HG02884 (cell line): ENCODE data around the gene TSC22D4.
"Not testable (repeated sequence)": the region's sequence is repeated elsewhere in the genome, so short reads cannot be mapped to it uniquely, and the experiment has no call there.

Experiments
- ATAC-seq: cut with Tn5 transposase; IDR thresholded peaks from one replicate; pipeline ENCODE4 v1.9.1; 2021; ENCODE audit warnings: mild to moderate bottlenecking, moderate library complexity; ENCODE audit not compliant: unreplicated experiment

Gene TSC22D4

GRCh38 chr7:100476101-100476780 is 2.8 kb downstream of the TSC22D4 start:
- ATAC-seq, result no peak

GRCh38 chr7:100475549-100475948 is 3.5 kb downstream of the TSC22D4 start:
- ATAC-seq, result no peak

DNA sequence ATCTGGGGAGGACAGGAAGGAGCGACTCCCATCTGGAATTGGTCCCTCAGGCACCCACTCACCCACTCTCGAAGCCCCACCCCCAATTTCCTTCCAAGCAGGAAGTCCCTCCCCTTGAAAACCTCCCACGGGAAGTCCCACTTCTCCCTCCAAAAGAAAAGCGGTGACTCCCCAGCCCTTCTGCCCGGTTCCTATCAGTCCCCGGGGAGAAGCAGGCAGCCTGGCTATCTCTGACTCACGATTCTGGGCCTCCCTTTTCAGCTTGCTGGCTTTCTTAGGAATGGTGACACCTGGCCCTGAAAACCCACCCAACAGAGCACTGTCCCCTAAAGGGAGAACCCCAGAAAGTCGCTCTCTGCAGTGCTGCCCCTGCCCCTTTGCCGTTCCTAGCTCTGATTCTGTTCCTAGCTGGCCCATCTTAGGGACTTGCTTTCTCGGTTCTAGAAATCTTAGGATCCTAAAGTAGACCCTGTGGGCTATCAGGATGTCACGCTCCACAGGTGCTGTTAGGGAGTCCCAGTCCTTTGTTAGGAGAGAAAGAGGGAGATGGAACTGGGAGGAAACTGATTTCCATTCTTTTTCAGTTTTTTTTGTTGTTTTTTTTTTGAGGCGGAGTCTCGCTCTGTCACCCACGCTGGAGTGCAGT is 6.0 kb downstream of the TSC22D4 start:
- no peak for ATAC-seq

DNA sequence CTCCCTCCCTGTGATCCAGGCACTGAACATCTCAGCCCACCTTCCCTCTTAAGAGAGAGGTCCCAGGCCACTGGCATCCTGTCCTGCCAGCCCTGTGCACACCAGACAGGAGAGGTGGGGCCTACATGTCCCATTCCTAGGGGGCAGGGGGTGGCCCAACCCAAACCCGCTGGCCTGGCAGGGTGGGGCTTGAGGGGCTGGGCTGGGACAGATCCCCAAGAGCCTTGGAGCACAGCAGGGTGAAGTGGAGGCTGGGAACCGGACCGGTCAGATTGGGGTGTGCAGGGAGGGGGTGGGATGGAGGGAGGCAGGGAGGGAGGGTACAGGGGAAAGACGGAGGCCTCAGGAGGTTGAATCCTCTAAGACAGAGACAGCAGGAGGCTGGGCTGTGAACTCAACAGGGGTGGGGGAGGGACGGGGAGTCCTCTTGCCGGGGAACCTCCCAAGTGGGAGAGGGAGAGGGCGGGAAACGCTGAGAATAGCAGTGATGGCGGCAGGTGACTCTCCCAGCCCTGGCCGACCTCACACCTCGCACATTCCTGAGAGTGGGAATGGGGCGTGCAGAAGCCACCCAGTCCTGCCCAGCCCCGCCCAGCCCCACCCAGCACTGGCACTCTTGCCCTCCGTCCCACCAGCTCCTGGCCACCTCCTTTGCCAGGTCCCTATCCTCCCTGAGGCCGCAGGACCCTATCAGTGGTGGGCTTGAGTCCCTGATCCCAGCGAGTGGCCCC is 6.7 kb downstream of the TSC22D4 start:
- ATAC-seq, result no peak

DNA sequence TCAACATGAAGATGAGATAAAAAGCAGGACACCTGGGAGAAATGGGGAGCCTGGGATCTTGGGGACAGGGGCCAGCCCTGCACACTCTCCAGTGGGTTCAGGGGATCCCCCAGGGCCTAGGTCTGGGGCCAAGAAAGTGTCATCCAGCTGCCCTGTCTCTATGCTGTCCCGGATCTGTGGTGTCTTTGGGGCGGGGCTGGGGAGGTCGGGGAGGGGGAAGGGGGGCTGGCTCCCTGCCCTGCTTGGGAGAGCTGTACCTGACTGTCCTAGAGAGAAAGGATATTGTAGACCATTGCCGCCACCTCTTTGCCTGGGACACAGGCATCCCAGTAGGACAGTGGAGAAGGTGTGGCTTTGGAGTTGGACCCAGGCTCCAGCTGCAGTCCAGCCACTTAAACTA is 8.0 kb downstream of the TSC22D4 start:
- no peak for ATAC-seq

DNA sequence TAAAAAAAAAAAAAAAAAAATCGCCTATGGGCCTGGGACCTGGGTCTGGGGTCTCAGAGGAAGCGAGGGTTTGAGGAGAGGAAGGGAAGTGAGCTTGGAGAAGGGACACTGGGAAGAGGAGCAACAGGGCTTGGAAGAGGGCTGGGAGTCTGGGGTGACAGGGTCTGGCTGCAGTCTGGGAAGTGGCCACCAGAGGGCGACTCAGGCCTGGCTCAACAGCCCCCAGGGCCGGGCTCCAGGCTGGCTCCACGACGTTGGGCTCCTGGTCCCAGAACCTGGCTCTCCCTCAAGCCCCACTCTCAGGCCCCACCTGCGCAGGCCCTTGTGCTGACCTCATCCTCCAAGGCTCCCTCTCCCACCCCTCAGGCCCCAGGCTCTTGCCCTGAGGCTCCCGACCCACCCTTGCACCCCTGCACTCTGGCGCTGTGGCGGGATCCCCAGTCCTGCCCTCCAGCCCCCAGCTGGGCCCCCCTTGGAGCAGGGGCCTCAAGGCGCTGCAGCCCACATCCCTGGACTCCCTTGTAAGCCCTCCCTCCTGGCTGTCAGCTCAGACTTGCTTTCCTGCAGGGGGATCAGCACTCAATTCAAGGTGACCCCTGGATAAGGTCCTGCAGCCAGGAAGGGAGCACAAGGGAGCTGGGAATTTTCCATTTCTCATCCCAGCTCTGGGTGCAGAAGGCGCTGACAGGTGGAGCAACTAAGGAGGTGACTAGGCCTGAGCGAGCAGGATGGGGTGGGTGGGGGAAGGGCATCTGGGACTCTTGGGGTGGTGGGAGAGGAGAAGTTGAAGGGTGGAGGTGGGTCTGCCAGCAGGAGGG is 9.6 kb downstream of the TSC22D4 start:
- no peak for ATAC-seq

DNA sequence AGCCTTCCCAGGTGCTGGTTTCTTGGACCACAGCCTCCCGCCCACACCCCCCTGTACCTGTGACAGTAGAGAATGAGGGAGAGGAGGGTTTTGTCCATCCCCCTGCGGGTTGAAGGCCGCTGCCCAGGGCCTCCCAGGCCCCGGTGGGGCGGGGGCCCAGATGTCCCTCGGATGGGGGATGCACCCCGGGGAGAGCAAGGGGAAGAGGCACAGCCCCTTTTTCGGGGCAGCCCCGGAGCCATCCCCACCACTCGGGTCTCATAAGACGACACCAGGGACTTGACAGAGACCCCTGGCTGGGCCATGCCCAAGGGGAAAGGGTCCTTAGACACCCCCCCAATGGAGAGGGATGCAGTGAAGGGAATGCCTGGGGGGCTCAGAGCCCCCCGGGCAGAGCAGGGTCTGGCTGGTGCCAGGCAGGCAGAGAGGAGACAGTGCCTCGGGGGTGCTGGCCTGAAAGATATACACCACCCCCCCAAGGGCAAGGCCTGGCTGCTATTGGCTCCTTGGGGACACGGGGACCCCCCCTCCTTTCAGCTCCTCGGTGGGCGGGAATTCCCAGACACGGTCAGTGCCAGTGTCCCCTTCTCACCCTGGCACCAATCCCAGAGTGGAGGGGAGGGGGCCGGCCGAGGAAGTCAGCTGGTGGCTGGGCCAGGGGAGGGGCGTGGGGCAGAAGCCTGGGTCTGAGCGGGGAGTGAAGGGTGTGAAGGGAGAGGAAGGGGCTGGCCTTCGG is 11.2 kb downstream of the TSC22D4 start:
- no peak for ATAC-seq

DNA sequence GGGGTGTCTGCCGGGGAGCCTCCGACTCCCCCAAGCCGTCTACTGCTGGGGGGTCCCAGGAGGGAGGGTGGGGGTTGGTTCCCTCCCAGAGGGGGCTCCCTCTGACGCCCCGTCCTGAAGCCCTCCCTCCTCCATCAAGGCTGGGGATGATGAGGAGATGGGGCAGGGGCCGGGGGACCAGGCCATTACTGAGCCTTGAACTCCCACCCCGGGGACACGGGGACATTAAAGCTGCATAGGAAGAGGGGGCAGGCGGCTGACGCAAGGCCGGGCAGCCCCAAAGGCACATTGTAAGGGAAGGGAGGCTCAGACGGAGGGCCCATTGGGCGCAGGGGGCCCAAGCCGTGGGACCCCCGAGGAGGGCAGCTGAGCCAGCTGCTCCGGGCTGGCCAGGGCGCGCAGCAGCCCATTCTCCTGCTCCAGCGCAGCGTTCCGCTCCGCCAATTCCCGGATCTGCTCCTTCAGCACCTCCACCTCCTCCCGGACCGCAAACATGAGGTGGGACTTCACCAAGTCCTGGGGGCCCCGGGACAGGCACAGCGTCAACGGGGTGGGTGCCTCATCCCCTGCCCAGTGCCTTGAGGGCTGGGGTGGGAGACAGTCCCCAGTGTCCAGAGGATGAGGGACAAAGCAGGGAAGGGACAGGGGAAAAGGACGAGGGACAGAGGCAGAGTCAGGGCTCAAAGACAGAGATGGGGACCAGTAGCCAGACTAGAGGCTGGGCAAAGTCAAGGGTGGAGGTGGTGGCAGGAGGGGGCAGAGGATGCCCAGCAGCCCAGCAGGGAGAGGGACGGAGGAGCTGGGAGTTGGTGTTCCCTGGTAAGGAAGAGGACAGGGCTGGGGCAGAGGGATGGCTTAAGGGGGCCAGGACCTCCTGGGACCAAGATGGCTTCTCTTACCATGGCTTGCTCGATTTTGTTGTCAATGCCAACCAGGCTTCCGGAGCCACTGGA is 12.1 kb downstream of the TSC22D4 start:
- ATAC-seq, result no peak

GRCh38 chr7:100465702-100466311 is 13.2 kb downstream of the TSC22D4 start:
- ATAC-seq, result no peak

DNA sequence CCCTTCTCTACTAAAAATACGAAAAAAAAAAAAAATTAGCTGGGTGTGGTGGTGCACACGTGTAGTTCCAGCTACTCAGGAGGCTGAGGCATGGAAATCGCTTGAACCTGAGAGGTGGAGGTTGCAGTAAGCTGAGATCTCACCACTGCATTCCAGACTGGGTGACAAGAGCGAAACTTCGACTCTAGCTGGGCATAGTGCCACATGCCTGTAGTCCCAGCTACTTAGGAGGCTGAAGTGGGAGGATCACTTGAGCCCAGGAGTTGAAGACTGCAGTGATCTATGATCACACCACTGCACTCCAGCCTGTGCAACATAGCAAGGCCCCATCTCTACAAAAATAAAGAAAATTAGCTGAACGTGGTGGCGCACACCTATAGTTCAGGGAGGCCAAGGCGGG is 13.7 kb downstream of the TSC22D4 start:
- no peak for ATAC-seq

DNA sequence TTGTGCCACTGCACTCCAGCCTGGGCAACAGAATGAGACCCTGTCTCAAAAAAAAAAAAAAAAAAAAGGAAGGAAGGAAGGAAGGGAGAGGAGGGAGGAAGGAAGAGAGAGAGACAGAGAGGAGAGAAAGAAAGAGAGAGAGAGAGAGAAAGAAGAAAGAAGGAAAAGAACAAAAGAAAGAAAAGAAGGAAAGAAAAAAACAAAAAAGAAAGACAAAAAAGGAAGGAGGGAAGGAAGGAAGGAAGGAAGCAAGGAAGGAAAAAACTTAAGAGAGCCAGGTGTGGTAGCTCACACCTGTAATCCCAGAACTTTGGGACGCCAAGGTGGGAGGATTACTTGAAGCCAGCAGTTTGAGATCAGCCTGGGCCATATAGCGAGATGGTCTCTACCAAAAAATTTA is 14.2 kb downstream of the TSC22D4 start:
- no peak for ATAC-seq

DNA sequence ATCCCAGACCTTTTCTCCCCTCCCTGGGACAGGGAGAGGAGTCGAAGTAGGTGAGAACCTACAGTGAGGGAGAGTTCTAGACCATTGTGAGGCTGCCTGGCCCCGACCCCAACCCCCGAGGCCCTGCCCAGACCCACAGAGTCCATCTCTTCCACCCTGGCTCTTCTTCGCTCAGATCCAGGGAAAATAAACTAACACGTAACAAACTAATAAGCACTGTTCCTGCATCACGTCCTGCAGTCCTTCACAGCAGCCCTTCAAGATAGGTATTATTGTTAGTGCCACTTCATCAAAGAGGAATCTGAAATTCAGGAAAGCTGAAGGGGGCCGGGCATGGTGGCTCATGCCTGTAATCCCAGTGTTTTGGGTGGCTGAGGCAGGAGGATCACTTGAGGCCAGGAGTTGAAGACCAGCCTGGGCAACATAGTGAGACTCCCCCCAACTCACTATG is 14.8 kb downstream of the TSC22D4 start, which contains the start of gene SPACDR:
TSS of gene SPACDR (minus strand) at position 51 of the 451 bp plus-strand sequence. CDS start 235 bp downstream, outside the sequence.
- no peak for ATAC-seq

DNA sequence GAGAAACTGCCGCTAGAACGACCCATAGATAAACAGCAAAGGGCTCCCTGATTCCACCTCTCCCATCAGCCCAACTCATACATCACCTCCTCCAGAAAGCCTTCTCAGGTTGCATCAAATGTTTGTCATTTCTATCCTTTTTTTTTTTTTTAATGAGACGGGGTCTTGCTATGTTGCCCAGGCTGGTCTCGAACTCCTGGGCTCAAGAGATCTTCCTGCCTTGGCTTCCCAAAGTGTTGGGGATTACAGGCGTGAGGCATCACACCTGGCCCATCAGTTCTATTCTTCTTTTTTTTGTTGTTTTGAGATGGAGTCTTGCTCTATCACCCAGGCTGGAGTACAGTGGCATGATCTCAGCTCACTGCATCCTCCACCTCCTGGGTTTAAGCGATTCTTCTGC is 22.0 kb downstream of the TSC22D4 start:
- ATAC-seq, result no peak

DNA sequence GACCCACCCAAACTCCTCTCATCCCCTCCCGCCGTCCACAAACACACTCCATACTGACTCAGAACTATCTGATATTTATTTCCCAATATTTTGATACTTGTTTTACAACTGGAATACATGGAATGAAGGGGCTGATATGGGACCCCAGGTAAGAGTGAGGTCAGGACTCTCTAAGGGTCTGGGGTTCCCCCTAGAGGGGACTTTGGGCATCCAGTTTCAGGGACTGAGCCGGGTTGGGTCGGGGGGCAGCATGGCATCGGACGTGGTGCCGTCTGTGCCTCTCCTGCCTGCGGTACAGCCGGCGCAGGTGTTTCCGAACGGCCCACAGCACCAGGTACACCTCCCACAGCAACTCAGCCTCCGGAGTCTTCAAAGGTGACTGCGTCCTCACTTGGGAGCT is 22.5 kb downstream of the TSC22D4 start:
- no peak for ATAC-seq

- ATAC-seq, result no peak
Observed at GRCh38 chr7:100455206-100455605, 23.8 kb downstream of the TSC22D4 start.

- not testable (repeated sequence) for ATAC-seq
Observed at GRCh38 chr7:100453854-100454253, 25.2 kb downstream of the TSC22D4 start.

- no peak for ATAC-seq
Observed at GRCh38 chr7:100452513-100452912, 26.5 kb downstream of the TSC22D4 start.

DNA sequence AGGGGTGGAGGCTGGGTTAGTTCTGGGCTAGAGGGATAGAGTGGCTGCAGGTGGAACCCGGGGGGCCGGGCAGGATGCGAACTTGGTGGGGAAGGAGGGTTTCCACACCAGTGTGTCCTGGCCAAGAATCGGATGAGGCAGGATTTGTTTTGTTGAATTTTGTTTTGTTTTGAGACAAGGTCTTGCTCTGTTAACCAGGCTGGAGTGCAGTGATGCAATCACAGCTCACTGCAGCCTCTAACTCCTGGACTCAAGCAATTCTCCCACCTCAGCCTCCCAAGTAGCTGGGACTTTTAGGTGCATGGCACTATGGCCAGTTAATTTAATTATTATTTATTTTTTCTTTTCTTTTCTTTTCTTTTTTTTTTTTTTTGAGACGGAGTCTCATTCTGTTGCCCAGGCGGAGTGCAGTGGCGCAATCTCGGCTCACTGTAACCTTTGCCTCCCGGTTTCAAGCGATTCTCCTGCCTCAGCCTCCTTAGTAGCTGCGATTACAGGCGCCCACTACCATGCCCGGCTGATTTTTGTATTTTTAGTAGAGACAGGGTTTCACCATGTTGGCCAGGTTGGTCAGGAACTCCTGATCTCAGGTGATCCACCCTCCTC is 29.7 kb downstream of the TSC22D4 start:
- no peak for ATAC-seq
